Tibial artery (tissue), 4 donors: ENCODE measurements around the gene IFNA21.

ENCODE experiments used
- DNase-seq, 2 donors: peaks; one replicate each; pipeline ENCODE4 v3.0.0-alpha.2; 2019
- H3K27ac ChIP-seq, 2 donors: fragments of 200-600 bp; sonication (generic) in 1 of 2; 1 replicate in 1 of 2; 2 replicates in 1 of 2; pipeline ENCODE4 v1.5.1; 2018 to 2019; ENCODE audit warnings: mild to moderate bottlenecking in 1 of 2
- H3K27me3 ChIP-seq, 2 donors: fragments of 200-600 bp; sonication (generic) in 1 of 2; one replicate each; pipeline versions ENCODE4 v1.5.1 to v1.6.0; 2016 to 2019
- H3K36me3 ChIP-seq, 3 donors: fragments of 200-600 bp; sonication (generic) in 2 of 3; one replicate each; pipeline ENCODE4 v1.5.1; 2016 to 2019; ENCODE audit warnings: mild to moderate bottlenecking in 2 of 3
- H3K4me1 ChIP-seq, 4 donors: fragments of 200-600 bp; sonication (generic) in 2 of 4; 1 replicate in 3 of 4; 2 replicates in 1 of 4; pipeline ENCODE4 v1.5.1; 2016 to 2019
- H3K4me3 ChIP-seq, 2 donors: fragments of 200-600 bp; sonication (generic) in 1 of 2; 1 replicate in 1 of 2; 2 replicates in 1 of 2; pipeline ENCODE4 v1.5.1; 2018 to 2019; ENCODE audit warnings: mild to moderate bottlenecking in 2 of 2
- H3K9me3 ChIP-seq, 3 donors: fragments of 200-600 bp; sonication (generic) in 1 of 3; one replicate each; pipeline ENCODE4 v1.5.1; 2016 to 2019
- CTCF ChIP-seq, 2 experiments: fragments of 200-600 bp in 1 of 2; fragments of 450-650 bp in 1 of 2; IDR thresholded peaks; one replicate each; pipeline ENCODE4 v1.5.1; 2017 to 2019; ENCODE audit warnings: antibody characterized with exemption in 2 of 2, mild to moderate bottlenecking in 1 of 2, moderate library complexity in 1 of 2
- intact Hi-C: fragments of 100-400 bp; cut with DNase I; formaldehyde crosslinking; loops from one replicate; pipeline ENCODE4 v1.15.0; 2023; ENCODE audit warnings: low total_unique reads

Gene IFNA21

GRCh38 chr9:21121595-21122251 lies 44.7 kb downstream of the IFNA21 start:
- Histone ChIP-seq H3K27me3 (no peaks in the 10 kb centered on the region), H3K27ac (no peak overlapping the region), H3K4me1 (no peaks in the 10 kb centered on the region), H3K4me3 (no peak overlapping the region), H3K9me3 (no peaks in the 10 kb centered on the region), H3K36me3 (no peaks in the 10 kb centered on the region)
- intact Hi-C loops: no loop called here
- no peak for TF ChIP-seq CTCF (IDR thresholded peaks at IDR 0.05)
- DNase-seq: no peak

- Histone ChIP-seq H3K36me3 (no peaks in the 10 kb centered on the region), H3K9me3 (no peaks in the 10 kb centered on the region), H3K27me3 (no peaks in the 10 kb centered on the region), H3K27ac (no peak overlapping the region), H3K4me1 (no peaks in the 10 kb centered on the region), H3K4me3 (no peak overlapping the region)
- DNase-seq: no peak
- intact Hi-C loops: no loop called here
- TF ChIP-seq CTCF (IDR thresholded peaks at IDR 0.05): no peak
Observed at GRCh38 chr9:21121079-21121478, 45.4 kb downstream of the IFNA21 start.

GRCh38 chr9:21119093-21119770 lies 47.2 kb downstream of the IFNA21 start:
- no peaks in the 10 kb centered on the region for H3K27me3 ChIP-seq
- H3K9me3 ChIP-seq: no peaks in the 10 kb centered on the region
- TF ChIP-seq CTCF (IDR thresholded peaks at IDR 0.05): no peak
- intact Hi-C loops: loop anchor here (10.0 kb wide), 2 partner anchors 234 to 1194 kb away; no protein-coding TSS in a partner anchor
- no peaks in the 10 kb centered on the region for H3K36me3 ChIP-seq
- peak in 1 of 2 donors; percentile 25 for DNase-seq
- H3K4me3 ChIP-seq: no peak overlapping the region
- H3K4me1 ChIP-seq: no peaks in the 10 kb centered on the region
- H3K27ac ChIP-seq: no peak overlapping the region
